Tibial artery (tissue), 4 donors: ENCODE data around the gene RASL11B.

Source experiments
- DNase-seq, 2 donors: peaks; one replicate each; pipeline ENCODE4 v3.0.0-alpha.2; 2019
- H3K27ac ChIP-seq, 2 donors: fragments of 200-600 bp; sonication (generic) in 1 of 2; 1 replicate in 1 of 2; 2 replicates in 1 of 2; pipeline ENCODE4 v1.5.1; 2018 to 2019; ENCODE audit warnings: mild to moderate bottlenecking in 1 of 2
- H3K27me3 ChIP-seq, 2 donors: fragments of 200-600 bp; sonication (generic) in 1 of 2; one replicate each; pipeline versions ENCODE4 v1.5.1 to v1.6.0; 2016 to 2019
- H3K36me3 ChIP-seq, 3 donors: fragments of 200-600 bp; sonication (generic) in 2 of 3; one replicate each; pipeline ENCODE4 v1.5.1; 2016 to 2019; ENCODE audit warnings: mild to moderate bottlenecking in 2 of 3
- H3K4me1 ChIP-seq, 4 donors: fragments of 200-600 bp; sonication (generic) in 2 of 4; 1 replicate in 3 of 4; 2 replicates in 1 of 4; pipeline ENCODE4 v1.5.1; 2016 to 2019
- H3K4me3 ChIP-seq, 2 donors: fragments of 200-600 bp; sonication (generic) in 1 of 2; 1 replicate in 1 of 2; 2 replicates in 1 of 2; pipeline ENCODE4 v1.5.1; 2018 to 2019; ENCODE audit warnings: mild to moderate bottlenecking in 2 of 2
- H3K9me3 ChIP-seq, 3 donors: fragments of 200-600 bp; sonication (generic) in 1 of 3; one replicate each; pipeline ENCODE4 v1.5.1; 2016 to 2019
- intact Hi-C: fragments of 100-400 bp; cut with DNase I; formaldehyde crosslinking; loops from one replicate; pipeline ENCODE4 v1.15.0; 2023; ENCODE audit warnings: low total_unique reads
- TF ChIP-seq, protein P1 (sequence below), 2 experiments: fragments of 200-600 bp in 1 of 2; fragments of 450-650 bp in 1 of 2; IDR thresholded peaks; one replicate each; pipeline ENCODE4 v1.5.1; 2017 to 2019; ENCODE audit warnings: antibody characterized with exemption in 2 of 2, mild to moderate bottlenecking in 1 of 2, moderate library complexity in 1 of 2

Gene RASL11B, protein sequence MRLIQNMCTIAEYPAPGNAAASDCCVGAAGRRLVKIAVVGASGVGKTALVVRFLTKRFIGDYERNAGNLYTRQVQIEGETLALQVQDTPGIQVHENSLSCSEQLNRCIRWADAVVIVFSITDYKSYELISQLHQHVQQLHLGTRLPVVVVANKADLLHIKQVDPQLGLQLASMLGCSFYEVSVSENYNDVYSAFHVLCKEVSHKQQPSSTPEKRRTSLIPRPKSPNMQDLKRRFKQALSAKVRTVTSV

DNA sequence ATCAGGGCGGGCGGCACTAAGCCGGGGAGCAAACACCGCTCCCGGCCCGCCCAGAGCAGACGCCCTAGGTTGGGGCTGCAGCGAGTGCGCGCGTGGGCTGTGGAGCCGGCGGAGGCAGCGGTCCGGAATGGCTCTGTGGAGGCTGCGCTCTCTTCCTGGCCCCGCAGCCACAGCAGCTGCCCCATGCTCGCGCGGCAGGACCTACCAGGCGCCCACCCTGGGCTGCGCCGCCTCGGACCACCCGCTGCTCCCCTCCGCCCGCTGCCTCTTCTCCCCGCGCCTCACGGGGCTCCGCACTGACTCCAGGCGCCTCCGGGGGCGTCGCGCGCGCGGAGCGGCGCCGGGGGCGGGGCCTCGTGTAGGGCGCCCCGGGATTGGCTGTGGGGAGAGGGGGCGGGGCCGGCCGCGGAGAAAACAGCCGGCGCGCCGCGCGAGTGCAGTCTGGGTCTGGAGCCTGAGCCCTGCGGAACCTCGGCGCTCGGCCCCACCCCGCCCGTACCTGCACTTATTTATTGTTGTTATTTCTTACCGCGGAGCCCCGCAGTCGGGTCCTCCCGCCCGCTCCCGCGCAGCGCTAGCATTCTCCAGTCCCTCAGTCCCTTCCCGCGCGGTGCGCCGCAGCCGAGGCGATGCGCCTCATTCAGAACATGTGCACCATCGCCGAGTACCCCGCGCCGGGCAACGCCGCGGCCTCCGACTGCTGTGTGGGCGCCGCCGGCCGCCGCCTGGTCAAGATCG, at the start of gene RASL11B:
TSS of gene RASL11B (plus strand) at position 439 of the 738 bp plus-strand sequence. CDS start at position 630, 191 bp downstream.
- peak; percentile 82 to 92 for DNase-seq
- H3K4me3 ChIP-seq, result peak within 1 kb of the TSS; percentile 71 to 78
- no peaks in the 10 kb centered on the region for H3K27me3 ChIP-seq
- H3K9me3 ChIP-seq, result peaks cover 0 to 8% (median 0%) of the 10 kb centered on the region in 3 donors
- H3K36me3 ChIP-seq, result peaks cover 0 to 10% (median 4%) of the 10 kb centered on the region in 3 donors
- H3K4me1 ChIP-seq, result peaks cover 0 to 46% (median 23%) of the 10 kb centered on the region in 4 donors
- intact Hi-C loops, result loop anchor here (5.0 to 10.0 kb wide), 3 partner anchors 123 to 205 kb away; partner anchors contain the start of gene USP46
- TF ChIP-seq, protein P1, sequence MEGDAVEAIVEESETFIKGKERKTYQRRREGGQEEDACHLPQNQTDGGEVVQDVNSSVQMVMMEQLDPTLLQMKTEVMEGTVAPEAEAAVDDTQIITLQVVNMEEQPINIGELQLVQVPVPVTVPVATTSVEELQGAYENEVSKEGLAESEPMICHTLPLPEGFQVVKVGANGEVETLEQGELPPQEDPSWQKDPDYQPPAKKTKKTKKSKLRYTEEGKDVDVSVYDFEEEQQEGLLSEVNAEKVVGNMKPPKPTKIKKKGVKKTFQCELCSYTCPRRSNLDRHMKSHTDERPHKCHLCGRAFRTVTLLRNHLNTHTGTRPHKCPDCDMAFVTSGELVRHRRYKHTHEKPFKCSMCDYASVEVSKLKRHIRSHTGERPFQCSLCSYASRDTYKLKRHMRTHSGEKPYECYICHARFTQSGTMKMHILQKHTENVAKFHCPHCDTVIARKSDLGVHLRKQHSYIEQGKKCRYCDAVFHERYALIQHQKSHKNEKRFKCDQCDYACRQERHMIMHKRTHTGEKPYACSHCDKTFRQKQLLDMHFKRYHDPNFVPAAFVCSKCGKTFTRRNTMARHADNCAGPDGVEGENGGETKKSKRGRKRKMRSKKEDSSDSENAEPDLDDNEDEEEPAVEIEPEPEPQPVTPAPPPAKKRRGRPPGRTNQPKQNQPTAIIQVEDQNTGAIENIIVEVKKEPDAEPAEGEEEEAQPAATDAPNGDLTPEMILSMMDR (IDR thresholded peaks at IDR 0.05), result peak; percentile 45 to 52
- H3K27ac ChIP-seq, result peak within 1 kb of the TSS; percentile 77 to 86

DNA sequence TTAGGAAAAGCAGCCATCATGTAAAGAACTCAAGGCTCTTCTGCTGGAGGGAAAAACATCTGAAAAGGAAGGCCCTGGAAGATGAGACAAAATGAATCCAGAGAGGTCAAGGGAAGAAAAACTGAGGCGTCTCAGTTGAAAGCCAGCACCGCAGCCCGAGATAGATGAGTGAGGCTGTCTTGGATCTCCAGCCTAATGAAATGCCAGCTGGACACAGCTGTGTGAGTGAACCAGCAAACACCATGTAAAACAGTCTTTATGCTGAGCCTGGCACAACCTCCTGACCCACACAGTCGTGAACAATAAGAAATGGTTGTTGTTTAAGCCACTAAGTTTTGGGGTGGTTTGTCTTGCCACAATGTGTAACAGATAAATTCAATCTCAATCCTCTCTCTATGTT, 48.6 kb upstream of the RASL11B start:
- Histone ChIP-seq H3K27me3 (no peaks in the 10 kb centered on the region), H3K27ac (no peak overlapping the region), H3K4me3 (no peak overlapping the region), H3K4me1 (no peaks in the 10 kb centered on the region), H3K36me3 (no peaks in the 10 kb centered on the region), H3K9me3 (no peaks in the 10 kb centered on the region)
- DNase-seq, result no peak
- TF ChIP-seq, protein P1 (IDR thresholded peaks at IDR 0.05), result no peak
- intact Hi-C loops, result no loop called here

DNA sequence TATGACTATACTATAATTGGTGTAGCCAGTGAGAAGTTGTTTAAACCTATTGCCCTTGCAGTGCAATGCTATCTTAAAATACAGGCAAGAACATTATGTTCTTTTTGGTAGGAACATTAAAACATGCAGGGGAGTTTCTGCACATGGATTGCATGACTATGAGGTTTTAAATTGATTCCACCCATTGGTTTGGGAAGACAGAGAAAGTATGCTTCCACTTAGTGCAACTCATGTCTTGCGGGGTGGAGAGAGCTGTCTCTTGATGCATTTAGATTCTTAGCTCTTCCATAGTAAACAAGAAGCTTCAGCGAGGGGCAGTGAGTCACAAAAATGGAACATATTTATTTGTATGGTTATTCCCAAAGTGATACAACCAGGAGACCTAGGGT, 39.5 kb upstream of the RASL11B start:
- Histone ChIP-seq H3K4me1 (no peaks in the 10 kb centered on the region), H3K27ac (no peak overlapping the region), H3K9me3 (no peaks in the 10 kb centered on the region), H3K36me3 (no peaks in the 10 kb centered on the region), H3K4me3 (no peak overlapping the region), H3K27me3 (no peaks in the 10 kb centered on the region)
- DNase-seq, result no peak
- TF ChIP-seq, protein P1 (IDR thresholded peaks at IDR 0.05), result no peak
- intact Hi-C loops, result no loop called here

DNA sequence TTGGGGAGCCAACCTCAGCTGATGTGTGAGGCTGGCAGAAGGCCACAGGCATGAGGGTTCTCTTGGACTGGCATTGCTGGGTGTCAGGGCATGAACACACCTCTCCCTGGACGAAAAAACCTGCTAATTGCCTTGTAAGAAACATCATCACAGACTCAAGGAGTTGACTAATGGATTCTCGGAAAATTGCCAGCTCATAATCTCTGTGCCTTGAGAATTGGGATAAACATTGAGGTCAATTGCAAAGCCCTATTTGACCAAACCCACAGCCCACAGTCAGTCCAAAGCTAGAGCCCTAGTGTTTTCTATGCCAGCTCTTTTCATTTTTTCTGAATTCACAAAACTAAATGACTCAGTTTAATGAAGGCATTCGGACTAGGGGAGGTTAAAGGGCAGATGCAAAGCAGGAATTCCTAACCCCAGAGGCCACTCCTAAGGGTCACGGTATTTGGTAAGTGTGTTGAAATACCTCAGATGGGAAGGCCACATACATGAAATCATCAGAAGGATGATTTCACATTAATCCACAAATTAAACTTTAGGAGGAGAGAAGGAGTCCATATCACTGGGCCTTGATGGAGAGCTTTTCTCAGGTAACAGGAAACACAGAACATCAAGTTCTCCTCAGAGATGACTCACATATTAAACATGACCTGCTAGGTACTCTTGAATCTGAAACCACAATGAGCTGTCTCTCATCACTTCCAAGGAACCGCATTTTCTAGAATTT, 39.0 kb upstream of the RASL11B start:
- no peak overlapping the region for H3K27ac ChIP-seq
- H3K4me3 ChIP-seq, result no peak overlapping the region
- DNase-seq, result no peak
- TF ChIP-seq, protein P1 (IDR thresholded peaks at IDR 0.05), result no peak
- intact Hi-C loops, result no loop called here
- no peaks in the 10 kb centered on the region for H3K36me3 ChIP-seq
- H3K9me3 ChIP-seq, result no peaks in the 10 kb centered on the region
- H3K4me1 ChIP-seq, result no peaks in the 10 kb centered on the region
- no peaks in the 10 kb centered on the region for H3K27me3 ChIP-seq

DNA sequence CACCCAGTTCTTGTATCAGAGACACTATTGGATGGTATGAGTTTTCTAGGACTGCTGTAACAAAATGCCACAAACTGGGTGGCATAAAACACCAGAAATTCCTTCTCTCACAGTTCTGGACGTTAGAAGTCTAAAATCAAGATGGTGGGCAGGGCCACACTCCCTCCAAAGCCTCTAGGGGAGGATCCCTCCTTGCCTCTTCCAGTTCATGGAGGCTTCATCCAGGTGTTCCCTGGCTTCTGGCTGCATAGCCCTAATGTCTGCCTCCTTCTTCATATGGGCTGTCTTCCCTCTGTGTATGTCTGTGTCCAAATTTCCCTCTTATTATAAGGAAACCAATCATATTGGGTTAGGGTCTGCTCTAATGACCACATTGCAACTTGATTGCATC, 38.4 kb upstream of the RASL11B start:
- no peaks in the 10 kb centered on the region for H3K9me3 ChIP-seq
- no peaks in the 10 kb centered on the region for H3K36me3 ChIP-seq
- H3K27ac ChIP-seq, result no peak overlapping the region
- no peak overlapping the region for H3K4me3 ChIP-seq
- no peak for DNase-seq
- intact Hi-C loops, result loop anchor here (2.0 kb wide), 1 partner anchor 17 kb away; no protein-coding TSS in a partner anchor
- no peaks in the 10 kb centered on the region for H3K4me1 ChIP-seq
- no peaks in the 10 kb centered on the region for H3K27me3 ChIP-seq
- TF ChIP-seq, protein P1 (IDR thresholded peaks at IDR 0.05), result no peak
